Activated CD4-positive, alpha-beta T cell treated with anti-CD3 and anti-CD28 coated beads, Interleukin-2, amount 50 U/mL, for 16 hours (primary cell): Measurements from ENCODE around the gene NMNAT3.

Experiments
- DNase-seq: peaks from one replicate; pipeline ENCODE4 v3.0.0-alpha.2; 2020

Gene NMNAT3

GRCh38 chr3:139674571-139675260 is 3.1 kb downstream of the NMNAT3 start:
- DNase-seq = no peak

GRCh38 chr3:139672884-139673283 is 4.9 kb downstream of the NMNAT3 start:
- no peak for DNase-seq

GRCh38 chr3:139671863-139672646 is 5.7 kb downstream of the NMNAT3 start:
- DNase-seq = no peak

- DNase-seq = no peak
These were observed 6.7 kb downstream of the NMNAT3 start for GRCh38 chr3:139671107-139671506.

GRCh38 chr3:139670196-139670595 is 7.6 kb downstream of the NMNAT3 start:
- no peak for DNase-seq

- no peak for DNase-seq
These were observed 9.4 kb downstream of the NMNAT3 start for GRCh38 chr3:139668332-139668731.

GRCh38 chr3:139664958-139665357 is 12.8 kb downstream of the NMNAT3 start:
- no peak for DNase-seq

- no peak for DNase-seq
These were observed 17.5 kb downstream of the NMNAT3 start for GRCh38 chr3:139660269-139660668.

GRCh38 chr3:139659511-139659910 is 18.3 kb downstream of the NMNAT3 start:
- DNase-seq = no peak

GRCh38 chr3:139657936-139658335 is 19.8 kb downstream of the NMNAT3 start:
- DNase-seq = no peak

GRCh38 chr3:139657434-139657833 is 20.3 kb downstream of the NMNAT3 start:
- DNase-seq = no peak

- no peak for DNase-seq
These were observed 21.7 kb downstream of the NMNAT3 start for GRCh38 chr3:139655909-139656595.

GRCh38 chr3:139654637-139655365 is 23.0 kb downstream of the NMNAT3 start:
- DNase-seq = no peak

- DNase-seq = no peak
These were observed 24.2 kb downstream of the NMNAT3 start for GRCh38 chr3:139653582-139653981.

- DNase-seq = no peak
These were observed 25.2 kb downstream of the NMNAT3 start for GRCh38 chr3:139652561-139652960.

- DNase-seq = no peak
These were observed 29.8 kb downstream of the NMNAT3 start for GRCh38 chr3:139647866-139648435.

GRCh38 chr3:139646512-139646911 is 31.3 kb downstream of the NMNAT3 start:
- no peak for DNase-seq

GRCh38 chr3:139642996-139643395 is 34.8 kb downstream of the NMNAT3 start:
- DNase-seq = no peak

- no peak for DNase-seq
These were observed 37.3 kb downstream of the NMNAT3 start for GRCh38 chr3:139640456-139640855.

GRCh38 chr3:139639662-139640061 is 38.1 kb downstream of the NMNAT3 start:
- no peak for DNase-seq

GRCh38 chr3:139638518-139638917 is 39.3 kb downstream of the NMNAT3 start:
- no peak for DNase-seq

- DNase-seq = no peak
These were observed 41.3 kb downstream of the NMNAT3 start for GRCh38 chr3:139636511-139636910.

GRCh38 chr3:139634111-139634635 is 43.6 kb downstream of the NMNAT3 start:
- no peak for DNase-seq
